ENCODE data around the gene OLFM2. TPM values are rescaled to one million over a fixed set of nuclear protein-coding genes. Genes with fewer than 3 reads are reported as not detected.

Gene OLFM2
- total RNA-seq, 1 experiment from 2014 or later, result 5.6 TPM

Other genes starting within 250 kb of the OLFM2 start
- 0.20 and 2.4 TPM in 2 replicates for gene ZNF846, start 167.8 kb downstream of the OLFM2 start, total RNA-seq (2014; rRNA removed; shearing (Covaris generic); ENCODE audit: low replicate concordance)
- 23.6 and 41.2 TPM in 2 replicates for gene FBXL12, start 117.4 kb downstream of the OLFM2 start, total RNA-seq (2014; rRNA removed; shearing (Covaris generic); ENCODE audit: low replicate concordance)
- 237 and 851 TPM in 2 replicates for gene UBL5, start 108.6 kb downstream of the OLFM2 start, total RNA-seq (2014; rRNA removed; shearing (Covaris generic); ENCODE audit: low replicate concordance)
- 218 and 273 TPM in 2 replicates for gene PIN1, start 101.2 kb downstream of the OLFM2 start, total RNA-seq (2014; rRNA removed; shearing (Covaris generic); ENCODE audit: low replicate concordance)
- gene COL5A3, start 74.0 kb upstream of the OLFM2 start, total RNA-seq (2014; rRNA removed; shearing (Covaris generic); ENCODE audit: low replicate concordance), result 2.4 and 3.1 TPM in 2 replicates
- gene RDH8, start 77.0 kb upstream of the OLFM2 start, total RNA-seq (2014; rRNA removed; shearing (Covaris generic); ENCODE audit: low replicate concordance), result not detected in 2 replicates
- gene SHFL, start 149.8 kb upstream of the OLFM2 start, total RNA-seq (2014; rRNA removed; shearing (Covaris generic); ENCODE audit: low replicate concordance), result 22.5 and 28.9 TPM in 2 replicates
- not detected in 2 replicates for gene ANGPTL6, start 166.2 kb upstream of the OLFM2 start, total RNA-seq (2014; rRNA removed; shearing (Covaris generic); ENCODE audit: low replicate concordance)
- 128 and 155 TPM in 2 replicates for gene PPAN, start 169.8 kb upstream of the OLFM2 start, total RNA-seq (2014; rRNA removed; shearing (Covaris generic); ENCODE audit: low replicate concordance)
- gene P2RY11, start 175.2 kb upstream of the OLFM2 start, total RNA-seq (2014; rRNA removed; shearing (Covaris generic); ENCODE audit: low replicate concordance), result 2.0 and 5.9 TPM in 2 replicates
- gene EIF3G, start 183.4 kb upstream of the OLFM2 start, total RNA-seq (2014; rRNA removed; shearing (Covaris generic); ENCODE audit: low replicate concordance), result 677 and 743 TPM in 2 replicates